ENCODE data around the gene RAMP2. TPM values are rescaled to one million over a fixed set of nuclear protein-coding genes. Genes with fewer than 3 reads are reported as not detected.

RAMP2 gene
- total and polyA plus RNA-seq, 2 of the 13 experiments (the other 11 are each of a cell fraction or from before 2014, with no cell fraction given), result 1.4 to 5.2 TPM

- TF ChIP-seq ZBTB40 (IDR thresholded peaks at IDR 0.05) (no peak), ZBTB40 (CRISPR knock-in tag; IDR thresholded peaks at IDR 0.05) (no peak), ZBTB49 (CRISPR knock-in tag; IDR thresholded peaks at IDR 0.05; ENCODE audit: borderline replicate concordance) (no peak), ZNF34 (CRISPR knock-in tag; IDR thresholded peaks at IDR 0.05; ENCODE audit: borderline replicate concordance) (no peak), SNAPC4 (CRISPR knock-in tag; IDR thresholded peaks at IDR 0.05) (no peak), PCBP1 (IDR thresholded peaks at IDR 0.05; ENCODE audit: borderline replicate concordance, low read depth, low read length) (no peak), ZFX (CRISPR knock-in tag; IDR thresholded peaks at IDR 0.05; ENCODE audit: low read depth) (no peak), ZHX1 (CRISPR knock-in tag; IDR thresholded peaks at IDR 0.05; ENCODE audit: low read depth) (no peak), ZNF644 (CRISPR knock-in tag; IDR thresholded peaks at IDR 0.05; ENCODE audit: low read depth) (no peak)
Observed at GRCh38 chr17:42791948-42792347, 30.9 kb downstream of the RAMP2 start (continued).
